ENCODE results near the gene ACTL7A. TPM values are rescaled to one million over a fixed set of nuclear protein-coding genes. Genes with fewer than 3 reads are reported as not detected.

The ACTL7A gene
- total and polyA plus RNA-seq, 4 donors: not detected

DNA sequence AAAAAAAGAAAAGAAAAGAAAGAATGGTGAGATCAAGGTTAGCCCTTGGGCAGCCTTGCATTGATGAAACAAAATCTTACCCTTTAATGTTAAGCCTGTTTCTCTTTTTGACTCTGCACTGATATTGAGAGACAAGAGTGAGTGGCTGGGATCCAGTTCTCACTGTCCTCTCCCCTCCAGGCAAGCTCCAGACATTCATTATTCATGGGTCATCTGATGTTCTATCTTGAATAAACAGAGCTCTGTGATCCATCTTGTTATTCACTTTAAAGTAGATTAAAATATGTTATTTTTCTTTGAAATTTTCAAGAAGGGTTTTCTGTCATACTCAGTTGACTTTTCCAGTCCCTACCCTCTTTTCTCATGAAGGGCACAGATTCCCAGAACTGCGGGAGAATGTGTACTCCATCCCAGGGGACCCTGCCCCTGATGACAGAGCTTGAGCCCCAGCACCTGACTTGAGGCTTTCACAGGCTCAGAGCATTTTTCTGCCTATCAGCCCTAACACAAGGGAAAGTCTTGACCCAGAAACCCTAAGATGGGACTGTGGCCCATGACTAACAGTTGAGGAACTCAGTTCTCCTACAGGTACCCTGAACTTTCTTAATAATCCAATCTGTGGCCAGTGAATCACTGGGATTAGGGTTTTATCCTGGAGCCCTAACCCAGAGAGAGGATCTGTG is 30.4 kb upstream of the ACTL7A start:
- no peaks in the 10 kb centered on the region for H3K9me3 ChIP-seq (ENCODE audit: control insufficient read depth in 4 of 4, insufficient read depth in 3 of 4, low read length in 3 of 4)
- no peaks in the 10 kb centered on the region for H3K27me3 ChIP-seq (ENCODE audit: control insufficient read depth in 3 of 3, insufficient read depth in 3 of 3, low read length in 2 of 3)
- no peak overlapping the region for H3K4me3 ChIP-seq
- DNase-seq: no peak
- WGBS, 2 donors: 90 to 95% methylated on average over 1 of the region's 1 CpG
- H3K9ac ChIP-seq (ENCODE audit: insufficient read depth in 1 of 2, low read length in 2 of 2): no peak overlapping the region
- no peak overlapping the region for H3K27ac ChIP-seq (ENCODE audit: low read depth in 1 of 2, low read length in 1 of 2)
- no peaks in the 10 kb centered on the region for H3K4me1 ChIP-seq (ENCODE audit: control insufficient read depth in 5 of 5, insufficient read depth in 5 of 5, low read length in 5 of 5)
- H3K36me3 ChIP-seq (ENCODE audit: control insufficient read depth in 4 of 4, insufficient read depth in 4 of 4, low read length in 4 of 4): no peaks in the 10 kb centered on the region
- no peak for ATAC-seq (ENCODE audit: insufficient read depth, low FRiP score)
- TF ChIP-seq, protein P1, sequence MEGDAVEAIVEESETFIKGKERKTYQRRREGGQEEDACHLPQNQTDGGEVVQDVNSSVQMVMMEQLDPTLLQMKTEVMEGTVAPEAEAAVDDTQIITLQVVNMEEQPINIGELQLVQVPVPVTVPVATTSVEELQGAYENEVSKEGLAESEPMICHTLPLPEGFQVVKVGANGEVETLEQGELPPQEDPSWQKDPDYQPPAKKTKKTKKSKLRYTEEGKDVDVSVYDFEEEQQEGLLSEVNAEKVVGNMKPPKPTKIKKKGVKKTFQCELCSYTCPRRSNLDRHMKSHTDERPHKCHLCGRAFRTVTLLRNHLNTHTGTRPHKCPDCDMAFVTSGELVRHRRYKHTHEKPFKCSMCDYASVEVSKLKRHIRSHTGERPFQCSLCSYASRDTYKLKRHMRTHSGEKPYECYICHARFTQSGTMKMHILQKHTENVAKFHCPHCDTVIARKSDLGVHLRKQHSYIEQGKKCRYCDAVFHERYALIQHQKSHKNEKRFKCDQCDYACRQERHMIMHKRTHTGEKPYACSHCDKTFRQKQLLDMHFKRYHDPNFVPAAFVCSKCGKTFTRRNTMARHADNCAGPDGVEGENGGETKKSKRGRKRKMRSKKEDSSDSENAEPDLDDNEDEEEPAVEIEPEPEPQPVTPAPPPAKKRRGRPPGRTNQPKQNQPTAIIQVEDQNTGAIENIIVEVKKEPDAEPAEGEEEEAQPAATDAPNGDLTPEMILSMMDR (IDR thresholded peaks at IDR 0.05; ENCODE audit: control extremely low read depth, extremely low read depth): no peak

DNA sequence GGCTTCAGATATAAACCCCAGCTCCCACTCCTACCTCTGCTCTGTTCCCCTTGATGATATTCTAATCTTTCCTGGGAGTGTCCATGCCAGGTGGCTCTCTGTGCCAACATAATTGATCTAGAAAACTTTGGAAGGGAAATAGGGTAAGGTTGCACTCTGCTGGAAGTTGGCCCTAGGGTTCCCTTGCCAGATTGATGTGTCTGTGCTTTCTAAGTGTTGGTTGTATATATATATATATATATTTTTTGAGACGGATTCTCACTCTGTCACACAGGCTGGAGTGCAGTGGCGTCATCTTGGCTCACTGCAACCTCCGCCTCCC is 29.9 kb upstream of the ACTL7A start:
- no peaks in the 10 kb centered on the region for H3K4me1 ChIP-seq (ENCODE audit: control insufficient read depth in 5 of 5, insufficient read depth in 5 of 5, low read length in 5 of 5)
- TF ChIP-seq, protein P1 (IDR thresholded peaks at IDR 0.05; ENCODE audit: control extremely low read depth, extremely low read depth): no peak
- no peaks in the 10 kb centered on the region for H3K27me3 ChIP-seq (ENCODE audit: control insufficient read depth in 3 of 3, insufficient read depth in 3 of 3, low read length in 2 of 3)
- no peaks in the 10 kb centered on the region for H3K36me3 ChIP-seq (ENCODE audit: control insufficient read depth in 4 of 4, insufficient read depth in 4 of 4, low read length in 4 of 4)
- no peak overlapping the region for H3K27ac ChIP-seq (ENCODE audit: low read depth in 1 of 2, low read length in 1 of 2)
- DNase-seq (no peak), ATAC-seq (ENCODE audit: insufficient read depth, low FRiP score) (no peak)
- H3K9ac ChIP-seq (ENCODE audit: insufficient read depth in 1 of 2, low read length in 2 of 2): no peak overlapping the region
- H3K9me3 ChIP-seq (ENCODE audit: control insufficient read depth in 4 of 4, insufficient read depth in 3 of 4, low read length in 3 of 4): no peaks in the 10 kb centered on the region
- H3K4me3 ChIP-seq: no peak overlapping the region
- 94 to 100% methylated on average over 3 of the region's 3 CpGs for WGBS, 2 donors

DNA sequence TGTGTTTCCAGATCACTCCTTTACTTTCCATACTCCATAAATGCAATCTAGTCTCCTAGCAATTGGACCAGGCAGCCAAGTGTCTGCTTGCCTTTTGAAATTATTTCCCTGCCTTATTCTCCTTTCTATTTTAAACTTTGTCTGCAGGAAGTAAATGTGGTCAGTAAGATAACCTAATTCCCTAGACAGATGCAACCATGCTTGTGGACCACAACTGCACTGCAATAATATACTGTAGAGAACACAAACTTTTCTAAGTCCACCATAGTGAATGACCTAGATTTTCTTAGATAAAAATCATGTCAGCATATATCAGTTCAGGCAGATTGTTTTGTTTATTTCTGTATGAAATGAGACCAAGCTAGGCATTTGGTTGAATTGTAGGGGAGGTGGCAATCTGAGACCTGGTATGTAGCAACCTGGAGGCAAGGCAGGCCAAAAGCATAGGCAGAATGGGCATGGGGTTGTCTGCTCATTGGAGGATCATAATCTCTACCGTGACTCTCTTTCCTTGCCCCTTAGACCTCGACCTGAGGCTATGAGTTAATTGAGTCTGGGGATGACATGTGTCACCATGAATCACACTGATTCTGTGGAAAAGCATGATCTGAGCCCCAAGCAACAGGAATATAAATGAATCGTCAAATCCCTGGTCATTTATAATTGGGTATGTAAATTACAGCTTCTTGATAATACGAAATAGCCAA is 27.0 kb upstream of the ACTL7A start:
- Histone ChIP-seq H3K36me3 (ENCODE audit: control insufficient read depth in 4 of 4, insufficient read depth in 4 of 4, low read length in 4 of 4) (no peaks in the 10 kb centered on the region), H3K27ac (ENCODE audit: low read depth in 1 of 2, low read length in 1 of 2) (no peak overlapping the region), H3K9me3 (ENCODE audit: control insufficient read depth in 4 of 4, insufficient read depth in 3 of 4, low read length in 3 of 4) (no peaks in the 10 kb centered on the region), H3K4me1 (ENCODE audit: control insufficient read depth in 5 of 5, insufficient read depth in 5 of 5, low read length in 5 of 5) (no peaks in the 10 kb centered on the region), H3K9ac (ENCODE audit: insufficient read depth in 1 of 2, low read length in 2 of 2) (no peak overlapping the region), H3K4me3 (no peak overlapping the region), H3K27me3 (ENCODE audit: control insufficient read depth in 3 of 3, insufficient read depth in 3 of 3, low read length in 2 of 3) (no peaks in the 10 kb centered on the region)
- 70 to 73% methylated on average over 4 of the region's 4 CpGs for WGBS, 2 donors
- DNase-seq (no peak), ATAC-seq (ENCODE audit: insufficient read depth, low FRiP score) (no peak)
- TF ChIP-seq, protein P1 (IDR thresholded peaks at IDR 0.05; ENCODE audit: control extremely low read depth, extremely low read depth): no peak
